ENCODE results near the gene CRYZL1.
"Not testable (repeated sequence)": the region's sequence is repeated elsewhere in the genome, so short reads cannot be mapped to it uniquely, and the experiment has no call there.

The CRYZL1 gene

GRCh38 chr21:33626151-33626550 is 15.4 kb downstream of the CRYZL1 start:
- not testable (repeated sequence) for DNase-seq

- no peak for DNase-seq
These were observed 19.3 kb downstream of the CRYZL1 start for GRCh38 chr21:33622253-33622652.

GRCh38 chr21:33619726-33620125 is 21.8 kb downstream of the CRYZL1 start:
- no peak for DNase-seq

- no peak for DNase-seq
These were observed 23.1 kb downstream of the CRYZL1 start for GRCh38 chr21:33618407-33618806.

- not testable (repeated sequence) for DNase-seq
These were observed 24.0 kb downstream of the CRYZL1 start for GRCh38 chr21:33617565-33617964.

GRCh38 chr21:33611006-33611744 is 30.4 kb downstream of the CRYZL1 start:
- DNase-seq: no peak

GRCh38 chr21:33608559-33608958 is 33.0 kb downstream of the CRYZL1 start:
- DNase-seq: peak; percentile 9

- no peak for DNase-seq
These were observed 43.5 kb downstream of the CRYZL1 start for GRCh38 chr21:33598051-33598450.

- DNase-seq: peak; percentile 82
These were observed 52.8 kb downstream of the CRYZL1 start, which contains the start of gene DONSON for GRCh38 chr21:33588485-33589335. Gene DONSON, minus strand, starts transcription at chr21:33588684. Its CDS starts 43 bp downstream, at chr21:33588641.

GRCh38 chr21:33587792-33588484 is 53.6 kb downstream of the CRYZL1 start:
- DNase-seq: peak; percentile 37

GRCh38 chr21:33586927-33587326 is 54.6 kb downstream of the CRYZL1 start:
- no peak for DNase-seq

GRCh38 chr21:33584455-33584854 is 57.1 kb downstream of the CRYZL1 start:
- DNase-seq: no peak

GRCh38 chr21:33578959-33579542 is 62.5 kb downstream of the CRYZL1 start:
- DNase-seq: peak; percentile 24

GRCh38 chr21:33578214-33578613 is 63.3 kb downstream of the CRYZL1 start:
- DNase-seq: peak; percentile 67

- DNase-seq: not testable (repeated sequence)
These were observed 64.8 kb downstream of the CRYZL1 start for GRCh38 chr21:33576741-33577141.

GRCh38 chr21:33572350-33572749 is 69.2 kb downstream of the CRYZL1 start:
- no peak for DNase-seq

GRCh38 chr21:33569991-33570390 is 71.5 kb downstream of the CRYZL1 start:
- no peak for DNase-seq

- DNase-seq: no peak
These were observed 73.1 kb downstream of the CRYZL1 start for GRCh38 chr21:33568448-33568847.

GRCh38 chr21:33567914-33568313 is 73.6 kb downstream of the CRYZL1 start:
- no peak for DNase-seq

GRCh38 chr21:33566514-33566913 is 75.0 kb downstream of the CRYZL1 start:
- peak; percentile 14 for DNase-seq

GRCh38 chr21:33562389-33562788 is 79.2 kb downstream of the CRYZL1 start:
- no peak for DNase-seq

GRCh38 chr21:33561373-33561772 is 80.2 kb downstream of the CRYZL1 start:
- no peak for DNase-seq

- no peak for DNase-seq
These were observed 80.6 kb downstream of the CRYZL1 start for GRCh38 chr21:33560965-33561364.
